K562 (cell line): Measurements from ENCODE around the gene KMT2A. TPM values are rescaled to one million over a fixed set of nuclear protein-coding genes. Genes with fewer than 3 reads are reported as not detected.

ENCODE experiments used
- ARID1B ChIP-seq: fragments of 450-650 bp; IDR thresholded peaks from 2 replicates; pipeline ENCODE4 v1.6.1; 2016; ENCODE audit warnings: antibody characterized with exemption, mild to moderate bottlenecking, inconsistent platforms
- CHCHD3 ChIP-seq: fragments of 250-450 bp; sonication (Bioruptor Pico); IDR thresholded peaks from 2 replicates; pipeline ENCODE4 v2.1.2; 2022; ENCODE audit warnings: mild to moderate bottlenecking
- NR2F6 ChIP-seq: fragments of 450-650 bp; formaldehyde crosslinking; IDR thresholded peaks from 2 replicates; pipeline ENCODE4 v1.4.0; 2020; ENCODE audit warnings: mild to moderate bottlenecking
- PHB2 ChIP-seq: fragments of 450-650 bp; IDR thresholded peaks from 2 replicates; pipeline ENCODE4 v1.6.1; 2017; ENCODE audit warnings: low read depth
- PRMT5 ChIP-seq: sonication (generic); formaldehyde crosslinking; IDR thresholded peaks from 2 replicates; pipeline ENCODE4 v1.5.0; 2020; ENCODE audit warnings: missing genetic modification reagents
- RAD21 ChIP-seq, 2 experiments: fragments of 250-450 bp in 1 of 2; fragments of 450-650 bp in 1 of 2; sonication (Bioruptor Pico) in 1 of 2; formaldehyde crosslinking in 1 of 2; IDR thresholded peaks in 1 of 2; conservative IDR thresholded peaks in 1 of 2; 2 replicates each; pipeline versions ENCODE4 v1.4.0 to v1.8.0; 2020 to 2022; ENCODE audit warnings: mild to moderate bottlenecking in 2 of 2, moderate library complexity in 1 of 2
- RAD51 ChIP-seq: fragments of 450-650 bp; IDR thresholded peaks from 2 replicates; pipeline ENCODE4 v1.7.1; 2016; ENCODE audit warnings: low read depth, mild to moderate bottlenecking, borderline replicate concordance
- RBM25 ChIP-seq: fragments of 200-400 bp; formaldehyde crosslinking; IDR thresholded peaks from 2 replicates; pipeline ENCODE4 v1.6.1; 2018; ENCODE audit warnings: low read length, low read depth, moderate library complexity; ENCODE audit not compliant: severe bottlenecking
- RBM34 ChIP-seq: fragments of 200-400 bp; formaldehyde crosslinking; IDR thresholded peaks from 2 replicates; pipeline ENCODE4 v1.6.1; 2018; ENCODE audit warnings: low read length, borderline replicate concordance; ENCODE audit not compliant: insufficient read depth
- SETDB1 ChIP-seq: IDR thresholded peaks from one replicate; pipeline ENCODE4 v1.6.1; 2012; ENCODE audit warnings: low read length, control low read depth, inconsistent platforms
- SNIP1 ChIP-seq: fragments of 450-650 bp; IDR thresholded peaks from 2 replicates; pipeline ENCODE4 v1.7.1; 2017; ENCODE audit warnings: low read depth, mild to moderate bottlenecking
- SPI1 ChIP-seq: IDR thresholded peaks from 2 replicates; pipeline ENCODE4 v1.6.1; 2011; ENCODE audit warnings: low read depth, low read length, control low read depth, borderline replicate concordance
- TCF7L2 ChIP-seq: fragments of 150-350 bp; IDR thresholded peaks from 2 replicates; pipeline ENCODE4 v1.6.1; 2016; ENCODE audit warnings: low read depth, mild to moderate bottlenecking, low read length, moderate library complexity
- TSC22D4 ChIP-seq: fragments of 450-650 bp; IDR thresholded peaks from 2 replicates; pipeline ENCODE4 v1.6.1; 2016; ENCODE audit warnings: missing genetic modification characterization, missing biosample characterization, control low read depth
- ZNF175 ChIP-seq: fragments of 200-800 bp; sonication (Bioruptor generic); IDR thresholded peaks from 2 replicates; pipeline ENCODE4 v1.6.1; 2016; ENCODE audit warnings: low read depth, mild to moderate bottlenecking, missing genetic modification characterization, missing compliant biosample characterization
- ZNF77 ChIP-seq: fragments of 250-450 bp; sonication (Bioruptor Pico); IDR thresholded peaks from 2 replicates; pipeline ENCODE4 v1.5.0; 2020
- polyA plus RNA-seq, 8 experiments: library from polyadenylated mRNA; depleted of rRNA in 4 of 8; stranded (reverse) in 5 of 8; unstranded in 3 of 8; fragments of >200 nt; fragmentation: Nextera tagmentation in 2 of 8; fragmentation: Illumina TruSeq in 1 of 8; extraction: Ambion mirVana in 2 of 8; extraction: Trizol in 1 of 8; gene quantifications; 2 replicates each; pipeline versions ENCODE4 v1.2.1 to v1.2.3, GENCODE V29; 2011 to 2014; ENCODE audit warnings: inconsistent platforms in 1 of 8, missing spikeins in 1 of 8
- total RNA-seq, 7 experiments: library from RNA; depleted of rRNA in 6 of 7; stranded (reverse); fragments of >200 nt in 6 of 7; fragmentation: Illumina TruSeq in 2 of 7; extraction: Trizol in 2 of 7; gene quantifications; 2 replicates each; pipeline versions ENCODE4 v1.2.1 to v1.2.3, GENCODE V29; 2011 to 2021; ENCODE audit warnings: low replicate concordance in 1 of 7
- TF ChIP-seq, protein P1 (sequence below): fragments of 450-650 bp; IDR thresholded peaks from 2 replicates; pipeline ENCODE4 v1.6.1; 2016
- TF ChIP-seq, protein P2 (sequence below): fragments of 450-650 bp; formaldehyde crosslinking; IDR thresholded peaks from 2 replicates; pipeline ENCODE4 v1.4.0; 2020; ENCODE audit warnings: mild to moderate bottlenecking
- TF ChIP-seq, protein P3 (sequence below): fragments of 450-650 bp; IDR thresholded peaks from 2 replicates; pipeline ENCODE4 v1.6.1; 2014; ENCODE audit warnings: low read depth, mild to moderate bottlenecking, moderate library complexity, borderline replicate concordance
- TF ChIP-seq, protein P4 (sequence below): sonication (generic); formaldehyde crosslinking; IDR thresholded peaks from 2 replicates; pipeline ENCODE4 v1.9.0; 2022; ENCODE audit warnings: mild to moderate bottlenecking, missing genetic modification reagents
- TF ChIP-seq, protein P5 (sequence below): fragments of 250-450 bp; sonication (Bioruptor Pico); IDR thresholded peaks from 2 replicates; pipeline ENCODE4 v1.9.0; 2021; ENCODE audit warnings: mild to moderate bottlenecking, inconsistent platforms
- TF ChIP-seq, protein P6 (sequence below): sonication (generic); formaldehyde crosslinking; IDR thresholded peaks from 2 replicates; pipeline ENCODE4 v1.9.0; 2022; ENCODE audit warnings: mild to moderate bottlenecking, missing genetic modification reagents

Gene KMT2A
- total and polyA plus RNA-seq, 9 of the 15 experiments (the other 6 are each of a cell fraction or from before 2014, with no cell fraction given): 9.6 to 59.9 (median 32.6) TPM

DNA sequence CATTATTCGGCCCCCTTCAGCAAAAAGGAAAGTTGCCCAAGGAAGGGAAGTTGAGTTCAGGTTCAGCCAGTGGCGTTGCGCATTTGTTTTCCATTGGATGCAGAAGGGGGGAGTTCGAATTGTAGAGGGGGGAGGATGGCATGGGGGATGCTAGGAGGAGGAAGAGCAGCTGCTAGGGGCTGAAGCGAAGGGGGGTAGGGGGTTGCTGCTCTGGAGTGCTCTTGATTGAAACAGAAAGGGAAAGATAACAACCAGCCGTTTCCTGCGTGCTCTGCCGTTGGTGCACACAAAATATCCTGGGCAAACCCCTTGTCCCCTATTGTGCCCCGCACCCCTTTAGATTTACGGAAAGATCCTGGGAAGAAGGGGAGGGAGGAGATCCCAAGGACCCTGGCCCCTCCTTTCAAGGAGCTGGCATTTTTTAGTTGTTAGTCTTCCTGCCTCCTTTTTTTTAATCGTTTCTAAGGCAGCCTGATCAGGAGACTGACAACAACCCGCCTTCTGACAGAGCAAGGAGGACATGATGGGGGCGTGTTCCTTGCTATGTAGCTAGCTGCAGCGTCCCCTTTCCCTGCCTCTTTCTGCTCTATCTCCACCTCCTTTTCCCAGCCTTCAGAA lies 2.1 kb downstream of the KMT2A start (continued):
- TF ChIP-seq, protein P1, sequence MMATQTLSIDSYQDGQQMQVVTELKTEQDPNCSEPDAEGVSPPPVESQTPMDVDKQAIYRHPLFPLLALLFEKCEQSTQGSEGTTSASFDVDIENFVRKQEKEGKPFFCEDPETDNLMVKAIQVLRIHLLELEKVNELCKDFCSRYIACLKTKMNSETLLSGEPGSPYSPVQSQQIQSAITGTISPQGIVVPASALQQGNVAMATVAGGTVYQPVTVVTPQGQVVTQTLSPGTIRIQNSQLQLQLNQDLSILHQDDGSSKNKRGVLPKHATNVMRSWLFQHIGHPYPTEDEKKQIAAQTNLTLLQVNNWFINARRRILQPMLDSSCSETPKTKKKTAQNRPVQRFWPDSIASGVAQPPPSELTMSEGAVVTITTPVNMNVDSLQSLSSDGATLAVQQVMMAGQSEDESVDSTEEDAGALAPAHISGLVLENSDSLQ: peak; percentile 78
- TF ChIP-seq RAD21 (CRISPR knock-in tag; conservative IDR thresholded peaks at IDR 0.05 in 1 of 2, IDR thresholded peaks at IDR 0.05 in 1 of 2) (no peak), CHCHD3 (CRISPR knock-in tag) (no peak), RBM34 (no peak), TCF7L2 (no peak), RAD51 (no peak), RBM25 (no peak), TSC22D4 (tag) (no peak), SPI1 (0 out of 2 replicates have a peak, but pooled peaks have one; percentile 8), PHB2 (no peak), SNIP1 (no peak), ZNF77 (no peak), ZNF175 (CRISPR knock-in tag) (no peak), SETDB1 (no peak), ARID1B (0 out of 2 replicates have a peak, but pooled peaks have one; percentile 14), PRMT5 (CRISPR knock-in tag) (no peak), NR2F6 (CRISPR knock-in tag) (no peak)
- TF ChIP-seq, protein P2, sequence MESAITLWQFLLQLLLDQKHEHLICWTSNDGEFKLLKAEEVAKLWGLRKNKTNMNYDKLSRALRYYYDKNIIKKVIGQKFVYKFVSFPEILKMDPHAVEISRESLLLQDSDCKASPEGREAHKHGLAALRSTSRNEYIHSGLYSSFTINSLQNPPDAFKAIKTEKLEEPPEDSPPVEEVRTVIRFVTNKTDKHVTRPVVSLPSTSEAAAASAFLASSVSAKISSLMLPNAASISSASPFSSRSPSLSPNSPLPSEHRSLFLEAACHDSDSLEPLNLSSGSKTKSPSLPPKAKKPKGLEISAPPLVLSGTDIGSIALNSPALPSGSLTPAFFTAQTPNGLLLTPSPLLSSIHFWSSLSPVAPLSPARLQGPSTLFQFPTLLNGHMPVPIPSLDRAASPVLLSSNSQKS: no peak
- TF ChIP-seq, protein P3, sequence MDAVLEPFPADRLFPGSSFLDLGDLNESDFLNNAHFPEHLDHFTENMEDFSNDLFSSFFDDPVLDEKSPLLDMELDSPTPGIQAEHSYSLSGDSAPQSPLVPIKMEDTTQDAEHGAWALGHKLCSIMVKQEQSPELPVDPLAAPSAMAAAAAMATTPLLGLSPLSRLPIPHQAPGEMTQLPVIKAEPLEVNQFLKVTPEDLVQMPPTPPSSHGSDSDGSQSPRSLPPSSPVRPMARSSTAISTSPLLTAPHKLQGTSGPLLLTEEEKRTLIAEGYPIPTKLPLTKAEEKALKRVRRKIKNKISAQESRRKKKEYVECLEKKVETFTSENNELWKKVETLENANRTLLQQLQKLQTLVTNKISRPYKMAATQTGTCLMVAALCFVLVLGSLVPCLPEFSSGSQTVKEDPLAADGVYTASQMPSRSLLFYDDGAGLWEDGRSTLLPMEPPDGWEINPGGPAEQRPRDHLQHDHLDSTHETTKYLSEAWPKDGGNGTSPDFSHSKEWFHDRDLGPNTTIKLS: no peak
- TF ChIP-seq, protein P4, sequence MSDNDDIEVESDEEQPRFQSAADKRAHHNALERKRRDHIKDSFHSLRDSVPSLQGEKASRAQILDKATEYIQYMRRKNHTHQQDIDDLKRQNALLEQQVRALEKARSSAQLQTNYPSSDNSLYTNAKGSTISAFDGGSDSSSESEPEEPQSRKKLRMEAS (CRISPR knock-in tag): no peak
- TF ChIP-seq, protein P5, sequence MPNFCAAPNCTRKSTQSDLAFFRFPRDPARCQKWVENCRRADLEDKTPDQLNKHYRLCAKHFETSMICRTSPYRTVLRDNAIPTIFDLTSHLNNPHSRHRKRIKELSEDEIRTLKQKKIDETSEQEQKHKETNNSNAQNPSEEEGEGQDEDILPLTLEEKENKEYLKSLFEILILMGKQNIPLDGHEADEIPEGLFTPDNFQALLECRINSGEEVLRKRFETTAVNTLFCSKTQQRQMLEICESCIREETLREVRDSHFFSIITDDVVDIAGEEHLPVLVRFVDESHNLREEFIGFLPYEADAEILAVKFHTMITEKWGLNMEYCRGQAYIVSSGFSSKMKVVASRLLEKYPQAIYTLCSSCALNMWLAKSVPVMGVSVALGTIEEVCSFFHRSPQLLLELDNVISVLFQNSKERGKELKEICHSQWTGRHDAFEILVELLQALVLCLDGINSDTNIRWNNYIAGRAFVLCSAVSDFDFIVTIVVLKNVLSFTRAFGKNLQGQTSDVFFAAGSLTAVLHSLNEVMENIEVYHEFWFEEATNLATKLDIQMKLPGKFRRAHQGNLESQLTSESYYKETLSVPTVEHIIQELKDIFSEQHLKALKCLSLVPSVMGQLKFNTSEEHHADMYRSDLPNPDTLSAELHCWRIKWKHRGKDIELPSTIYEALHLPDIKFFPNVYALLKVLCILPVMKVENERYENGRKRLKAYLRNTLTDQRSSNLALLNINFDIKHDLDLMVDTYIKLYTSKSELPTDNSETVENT (CRISPR knock-in tag): no peak
- TF ChIP-seq, protein P6, sequence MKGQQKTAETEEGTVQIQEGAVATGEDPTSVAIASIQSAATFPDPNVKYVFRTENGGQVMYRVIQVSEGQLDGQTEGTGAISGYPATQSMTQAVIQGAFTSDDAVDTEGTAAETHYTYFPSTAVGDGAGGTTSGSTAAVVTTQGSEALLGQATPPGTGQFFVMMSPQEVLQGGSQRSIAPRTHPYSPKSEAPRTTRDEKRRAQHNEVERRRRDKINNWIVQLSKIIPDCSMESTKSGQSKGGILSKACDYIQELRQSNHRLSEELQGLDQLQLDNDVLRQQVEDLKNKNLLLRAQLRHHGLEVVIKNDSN (CRISPR knock-in tag): no peak
